Upper lobe of right lung (tissue), 1 donor: ENCODE measurements around the gene PRR5L. TPM values are rescaled to one million over a fixed set of nuclear protein-coding genes. Genes with fewer than 3 reads are reported as not detected.
A peak's percentile ranks its signal among the peaks of the same experiment; 100 is the strongest.

Experiments used
- ATAC-seq: fragments of 200-7000 bp; cut with Tn5 transposase; one replicate; pipeline ENCODE4 v1.9.1; 2020; ENCODE audit warnings: mild to moderate bottlenecking, moderate library complexity
- DNase-seq: peaks from one replicate; pipeline ENCODE4 v3.0.0-alpha.2; 2020
- H3K27ac ChIP-seq: fragments of 200-600 bp; one replicate; pipeline ENCODE4 v1.8.0; 2022
- H3K27me3 ChIP-seq: fragments of 200-600 bp; one replicate; pipeline ENCODE4 v1.8.0; 2022; ENCODE audit warnings: mild to moderate bottlenecking
- H3K36me3 ChIP-seq: fragments of 200-600 bp; one replicate; pipeline ENCODE4 v1.8.0; 2022
- H3K4me1 ChIP-seq: fragments of 200-600 bp; one replicate; pipeline ENCODE4 v1.8.0; 2022
- H3K4me3 ChIP-seq: fragments of 200-600 bp; one replicate; pipeline ENCODE4 v1.8.0; 2022; ENCODE audit warnings: mild to moderate bottlenecking
- H3K9me3 ChIP-seq: fragments of 200-600 bp; one replicate; pipeline ENCODE4 v1.8.0; 2022
- CTCF ChIP-seq: fragments of 200-600 bp; IDR thresholded peaks from one replicate; pipeline ENCODE4 v1.8.0; 2022; ENCODE audit warnings: antibody characterized with exemption
- intact Hi-C: fragments of 100-400 bp; cut with DNase I; formaldehyde crosslinking; loops from one replicate; pipeline ENCODE4 v1.11.0; 2022
- long read RNA-seq: library from polyadenylated mRNA; unstranded; transcript quantifications from one replicate; pipeline ENCODE4 v2.0.0, GENCODE V29; 2021
- total RNA-seq: library from RNA; stranded (reverse); fragmentation: NEBNext Ultra II Directional; extraction: Animal tissue kit (Norgen Biotek cat#: 25700); gene quantifications from one replicate; pipeline ENCODE4 v1.2.1, GENCODE V29; 2021
- donor health status: DM: no; HTN: yes; CAD: no; lungs with severe emphysema.

Gene PRR5L
- total RNA-seq: 24.5 TPM
- long read RNA-seq, partial matches to known transcripts: 10 of 23 reads
- long read RNA-seq, other reads (novel, unspliced or antisense): 13 of 23 reads

GRCh38 chr11:36295926-36296325 lies at the start of gene PRR5L:
PRR5L (plus strand) TSS chr11:36296288; CDS start chr11:36401122, 104,834 bp downstream.
- intact Hi-C loops: loop anchor here (10.0 kb wide), 1 partner anchor 179 kb away; no protein-coding TSS in a partner anchor
- no peak for TF ChIP-seq CTCF
- Histone ChIP-seq H3K27ac (no peak within 1 kb of the TSS), H3K27me3 (no peaks in the 10 kb centered on the region), H3K9me3 (no peaks in the 10 kb centered on the region), H3K36me3 (no peaks in the 10 kb centered on the region), H3K4me3 (no peak within 1 kb of the TSS), H3K4me1 (no peaks in the 10 kb centered on the region)
- ATAC-seq (no peak), DNase-seq (no peak)

GRCh38 chr11:36247493-36247892 lies 48.6 kb upstream of the PRR5L start:
- Histone ChIP-seq H3K27ac (no peak overlapping the region), H3K27me3 (no peaks in the 10 kb centered on the region), H3K4me3 (no peak overlapping the region), H3K9me3 (no peaks in the 10 kb centered on the region), H3K4me1 (no peaks in the 10 kb centered on the region), H3K36me3 (no peaks in the 10 kb centered on the region)
- TF ChIP-seq CTCF: no peak
- DNase-seq: no peak
- intact Hi-C loops: no loop called here
- no peak for ATAC-seq

- H3K36me3 ChIP-seq: no peaks in the 10 kb centered on the region
- no peak for DNase-seq
- no peak for ATAC-seq
- H3K27me3 ChIP-seq: no peaks in the 10 kb centered on the region
- TF ChIP-seq CTCF: no peak
- H3K9me3 ChIP-seq: no peaks in the 10 kb centered on the region
- H3K27ac ChIP-seq: no peak overlapping the region
- intact Hi-C loops: no loop called here
- no peaks in the 10 kb centered on the region for H3K4me1 ChIP-seq
- H3K4me3 ChIP-seq: no peak overlapping the region
Observed at GRCh38 chr11:36248436-36248835, 47.7 kb upstream of the PRR5L start.

- DNase-seq (no peak), ATAC-seq (peak; percentile 86)
- no peaks in the 10 kb centered on the region for H3K36me3 ChIP-seq
- no peaks in the 10 kb centered on the region for H3K9me3 ChIP-seq
- H3K4me3 ChIP-seq: no peak overlapping the region
- H3K4me1 ChIP-seq: no peaks in the 10 kb centered on the region
- no peaks in the 10 kb centered on the region for H3K27me3 ChIP-seq
- no peak overlapping the region for H3K27ac ChIP-seq
- intact Hi-C loops: no loop called here
- TF ChIP-seq CTCF: no peak
Observed at GRCh38 chr11:36249246-36249645, 46.8 kb upstream of the PRR5L start.

- Histone ChIP-seq H3K4me1 (no peaks in the 10 kb centered on the region), H3K9me3 (no peaks in the 10 kb centered on the region), H3K27ac (no peak overlapping the region), H3K4me3 (no peak overlapping the region), H3K36me3 (no peaks in the 10 kb centered on the region), H3K27me3 (no peaks in the 10 kb centered on the region)
- intact Hi-C loops: no loop called here
- no peak for DNase-seq
- ATAC-seq: no peak
- TF ChIP-seq CTCF: no peak
Observed at GRCh38 chr11:36251823-36252222, 44.3 kb upstream of the PRR5L start.

- H3K9me3 ChIP-seq: no peaks in the 10 kb centered on the region
- no peak for TF ChIP-seq CTCF
- H3K27me3 ChIP-seq: no peaks in the 10 kb centered on the region
- H3K27ac ChIP-seq: no peak overlapping the region
- no peaks in the 10 kb centered on the region for H3K4me1 ChIP-seq
- ATAC-seq (peak; percentile 7), DNase-seq (no peak)
- H3K36me3 ChIP-seq: no peaks in the 10 kb centered on the region
- intact Hi-C loops: no loop called here
- no peak overlapping the region for H3K4me3 ChIP-seq
Observed at GRCh38 chr11:36253238-36253637, 42.9 kb upstream of the PRR5L start.
